Body of pancreas (tissue), 4 donors: ENCODE data around the gene KEL. TPM values are rescaled to one million over a fixed set of nuclear protein-coding genes. Genes with fewer than 3 reads are reported as not detected.

Source experiments
- ATAC-seq: fragments of 150-250 bp; one replicate; pipeline ENCODE4 v1.9.1; 2016
- DNase-seq, 4 donors: peaks; one replicate each; pipeline ENCODE4 v3.0.0-alpha.2; 2019
- H3K27ac ChIP-seq, 4 donors: fragments of 200-600 bp; sonication (generic); 1 replicate in 3 of 4; 2 replicates in 1 of 4; pipeline versions ENCODE4 v1.5.1 to v1.6.1; 2016 to 2019; ENCODE audit warnings: mild to moderate bottlenecking in 1 of 4, mixed read lengths in 1 of 4, moderate library complexity in 1 of 4
- H3K27me3 ChIP-seq, 2 donors: fragments of 200-600 bp; sonication (generic); one replicate each; pipeline ENCODE4 v1.6.0; 2016; ENCODE audit warnings: mild to moderate bottlenecking in 1 of 2
- H3K36me3 ChIP-seq, 2 donors: fragments of 200-600 bp; sonication (generic); replicated peaks in 1 of 2; 2 replicates each; pipeline ENCODE4 v1.5.1; 2016; ENCODE audit warnings: low read depth in 2 of 2; ENCODE audit not compliant: insufficient read depth in 1 of 2
- H3K4me1 ChIP-seq: fragments of 200-600 bp; sonication (generic); one replicate; pipeline ENCODE4 v1.6.0; 2016
- H3K4me3 ChIP-seq, 2 donors: fragments of 200-600 bp; sonication (generic); 1 replicate in 1 of 2; 2 replicates in 1 of 2; pipeline ENCODE4 v1.5.1; 2016 to 2019
- H3K9me3 ChIP-seq, 3 donors: fragments of 200-600 bp; sonication (generic); 1 replicate in 2 of 3; 2 replicates in 1 of 3; pipeline ENCODE4 v1.5.1; 2016
- POLR2A ChIP-seq, 3 donors: fragments of 450-650 bp; IDR thresholded peaks; one replicate each; pipeline ENCODE4 v1.6.1; 2016; ENCODE audit warnings: antibody characterized with exemption in 3 of 3, mild to moderate bottlenecking in 2 of 3
- WGBS, 2 donors: methylation state at CpG; one replicate each; pipeline ENCODE4 v1.1.5; 2017; 5-methylcytosine and 5-hydroxymethylcytosine counted together
- intact Hi-C: fragments of 100-400 bp; cut with DNase I; formaldehyde crosslinking; loops from one replicate; pipeline ENCODE4 v1.15.1; 2023
- total RNA-seq, 2 donors: library from RNA; depleted of rRNA; stranded (reverse); fragments of >200 nt; gene quantifications; one replicate each; pipeline ENCODE4 v1.1.0, GENCODE V29; 2016
- TF ChIP-seq, protein P1 (sequence below), 7 experiments: fragments of 450-650 bp in 4 of 7; fragments of 200-600 bp in 3 of 7; sonication (generic) in 3 of 7; IDR thresholded peaks; one replicate each; pipeline ENCODE4 v1.5.1; 2016 to 2019; ENCODE audit warnings: antibody characterized with exemption in 7 of 7

Gene KEL
- total RNA-seq, 2 donors from 2014 or later = 0.33 TPM; not detected in 1

DNA sequence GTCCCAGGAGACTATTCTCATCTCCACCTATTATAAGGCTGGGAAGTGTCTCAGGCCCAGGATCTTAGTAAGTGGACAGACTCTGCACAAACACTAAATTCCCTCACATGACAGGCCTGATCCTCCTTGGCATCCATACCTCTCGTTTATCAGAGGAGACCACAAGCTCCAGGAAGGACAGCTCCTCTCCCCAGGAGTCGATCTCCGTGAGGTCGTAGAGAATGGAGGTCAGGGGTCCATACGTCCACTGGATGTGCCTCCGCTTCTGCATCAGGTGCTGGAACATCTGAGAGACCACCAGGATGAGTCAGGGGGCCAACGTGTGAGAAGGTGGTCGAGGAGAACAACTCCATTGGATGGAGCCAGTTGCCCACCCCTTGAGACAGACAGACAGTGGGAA lies 34.2 kb downstream of the KEL start:
- WGBS, 2 donors = 58 to 69% methylated on average over 8 of the region's 8 CpGs
- H3K4me3 ChIP-seq = no peak overlapping the region
- no peaks in the 10 kb centered on the region for H3K4me1 ChIP-seq
- intact Hi-C loops = no loop called here
- H3K36me3 ChIP-seq = no peaks in the 10 kb centered on the region
- peak overlapping the region in 1 of 4 donors; percentile 14 for H3K27ac ChIP-seq
- TF ChIP-seq, protein P1, sequence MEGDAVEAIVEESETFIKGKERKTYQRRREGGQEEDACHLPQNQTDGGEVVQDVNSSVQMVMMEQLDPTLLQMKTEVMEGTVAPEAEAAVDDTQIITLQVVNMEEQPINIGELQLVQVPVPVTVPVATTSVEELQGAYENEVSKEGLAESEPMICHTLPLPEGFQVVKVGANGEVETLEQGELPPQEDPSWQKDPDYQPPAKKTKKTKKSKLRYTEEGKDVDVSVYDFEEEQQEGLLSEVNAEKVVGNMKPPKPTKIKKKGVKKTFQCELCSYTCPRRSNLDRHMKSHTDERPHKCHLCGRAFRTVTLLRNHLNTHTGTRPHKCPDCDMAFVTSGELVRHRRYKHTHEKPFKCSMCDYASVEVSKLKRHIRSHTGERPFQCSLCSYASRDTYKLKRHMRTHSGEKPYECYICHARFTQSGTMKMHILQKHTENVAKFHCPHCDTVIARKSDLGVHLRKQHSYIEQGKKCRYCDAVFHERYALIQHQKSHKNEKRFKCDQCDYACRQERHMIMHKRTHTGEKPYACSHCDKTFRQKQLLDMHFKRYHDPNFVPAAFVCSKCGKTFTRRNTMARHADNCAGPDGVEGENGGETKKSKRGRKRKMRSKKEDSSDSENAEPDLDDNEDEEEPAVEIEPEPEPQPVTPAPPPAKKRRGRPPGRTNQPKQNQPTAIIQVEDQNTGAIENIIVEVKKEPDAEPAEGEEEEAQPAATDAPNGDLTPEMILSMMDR (IDR thresholded peaks at IDR 0.05) = no peak
- TF ChIP-seq POLR2A (IDR thresholded peaks at IDR 0.05) = no peak
- no peak for ATAC-seq
- H3K9me3 ChIP-seq = no peaks in the 10 kb centered on the region
- DNase-seq = no peak
- no peaks in the 10 kb centered on the region for H3K27me3 ChIP-seq

DNA sequence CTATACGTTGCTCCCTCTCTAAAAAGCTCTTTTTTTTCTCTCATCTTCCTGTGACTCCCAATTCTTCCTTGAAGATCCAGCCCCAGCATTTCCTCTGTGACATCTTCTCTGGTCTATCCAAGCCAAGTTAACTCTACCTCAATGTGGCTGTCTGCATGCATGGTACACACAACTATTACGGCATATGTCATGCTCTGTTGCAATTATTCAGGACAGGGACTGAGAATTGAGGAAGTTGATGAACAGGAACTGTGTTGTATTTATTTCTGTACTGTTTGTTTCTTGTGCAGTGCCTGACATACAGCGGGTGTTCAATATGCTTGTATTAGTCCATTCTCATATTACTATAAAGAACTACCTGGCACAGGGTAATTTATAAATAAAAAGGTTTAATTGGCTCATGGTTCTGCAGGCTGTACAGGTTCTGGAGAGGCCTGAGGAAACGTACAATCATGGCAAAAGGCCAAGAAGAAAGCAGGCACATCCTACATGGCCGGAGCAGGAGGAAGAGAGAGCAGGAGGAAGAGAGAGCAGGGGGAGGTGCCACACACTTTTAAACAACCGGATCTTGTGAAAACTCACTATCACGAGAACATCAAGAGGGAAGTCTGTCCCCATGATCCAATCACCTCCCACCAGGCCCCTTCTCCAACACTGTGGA lies 34.9 kb downstream of the KEL start:
- intact Hi-C loops = no loop called here
- TF ChIP-seq, protein P1 (IDR thresholded peaks at IDR 0.05) = no peak
- peak in 1 of 3 donors; percentile 10 for TF ChIP-seq POLR2A (IDR thresholded peaks at IDR 0.05)
- Histone ChIP-seq H3K4me3 (no peak overlapping the region), H3K4me1 (no peaks in the 10 kb centered on the region), H3K27me3 (no peaks in the 10 kb centered on the region), H3K9me3 (no peaks in the 10 kb centered on the region), H3K36me3 (no peaks in the 10 kb centered on the region), H3K27ac (peak overlapping the region in 1 of 4 donors; percentile 36)
- WGBS, 2 donors = 63 to 65% methylated on average over 7 of the region's 7 CpGs
- ATAC-seq (no peak), DNase-seq (peak in 1 of 4 donors; percentile 50)

DNA sequence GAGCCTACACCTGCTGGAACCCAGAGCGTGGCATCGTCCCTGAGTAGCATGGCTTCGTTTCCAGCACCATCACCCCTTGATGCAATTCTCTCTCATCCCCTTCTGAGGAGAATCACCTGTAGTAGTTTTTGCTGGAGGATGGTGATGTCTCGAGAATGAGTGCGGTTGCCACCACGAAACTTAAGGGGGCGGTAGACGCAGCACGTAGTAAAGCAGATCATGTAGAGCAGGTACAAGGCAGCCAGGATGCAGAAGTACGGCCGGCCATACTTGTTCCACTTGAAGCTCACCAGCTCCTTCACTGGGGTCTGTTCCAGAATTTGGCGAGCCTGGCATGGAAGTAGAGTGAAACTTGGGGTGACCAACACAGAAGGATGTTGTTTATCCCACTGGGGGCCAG lies 36.8 kb downstream of the KEL start:
- Histone ChIP-seq H3K4me3 (no peak overlapping the region), H3K4me1 (no peaks in the 10 kb centered on the region), H3K27me3 (no peaks in the 10 kb centered on the region), H3K36me3 (no peaks in the 10 kb centered on the region), H3K27ac (no peak overlapping the region), H3K9me3 (no peaks in the 10 kb centered on the region)
- intact Hi-C loops = no loop called here
- no peak for TF ChIP-seq POLR2A (IDR thresholded peaks at IDR 0.05)
- TF ChIP-seq, protein P1 (IDR thresholded peaks at IDR 0.05) = no peak
- ATAC-seq = no peak
- no peak for DNase-seq
- 61 to 78% methylated on average over 12 of the region's 12 CpGs for WGBS, 2 donors

DNA sequence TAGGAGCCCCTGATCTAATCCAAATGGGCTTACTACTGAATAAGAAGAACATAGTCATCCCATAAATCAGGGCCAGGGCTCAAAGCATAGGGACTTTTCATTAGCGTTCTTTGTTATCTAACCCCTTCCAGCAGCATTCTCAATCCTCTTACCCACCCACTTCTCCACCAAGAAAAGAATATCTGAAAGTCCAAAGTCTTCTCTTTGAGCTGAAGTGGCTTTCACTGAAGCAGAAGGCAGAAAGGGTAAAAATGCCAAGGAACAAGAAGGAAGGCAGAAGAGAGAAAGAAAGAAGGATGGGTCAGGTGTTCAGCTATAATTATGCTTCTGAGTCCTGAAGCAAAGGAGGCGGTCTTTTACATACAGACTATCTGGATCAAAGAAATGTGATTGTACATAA lies 38.8 kb downstream of the KEL start:
- no peaks in the 10 kb centered on the region for H3K36me3 ChIP-seq
- H3K4me3 ChIP-seq = no peak overlapping the region
- intact Hi-C loops = no loop called here
- DNase-seq = no peak
- no peaks in the 10 kb centered on the region for H3K9me3 ChIP-seq
- no peak for ATAC-seq
- no peak overlapping the region for H3K27ac ChIP-seq
- no peaks in the 10 kb centered on the region for H3K27me3 ChIP-seq
- no peak for TF ChIP-seq POLR2A (IDR thresholded peaks at IDR 0.05)
- TF ChIP-seq, protein P1 (IDR thresholded peaks at IDR 0.05) = no peak
- H3K4me1 ChIP-seq = no peaks in the 10 kb centered on the region
- 50 to 66% methylated on average over 2 of the region's 2 CpGs for WGBS, 2 donors

DNA sequence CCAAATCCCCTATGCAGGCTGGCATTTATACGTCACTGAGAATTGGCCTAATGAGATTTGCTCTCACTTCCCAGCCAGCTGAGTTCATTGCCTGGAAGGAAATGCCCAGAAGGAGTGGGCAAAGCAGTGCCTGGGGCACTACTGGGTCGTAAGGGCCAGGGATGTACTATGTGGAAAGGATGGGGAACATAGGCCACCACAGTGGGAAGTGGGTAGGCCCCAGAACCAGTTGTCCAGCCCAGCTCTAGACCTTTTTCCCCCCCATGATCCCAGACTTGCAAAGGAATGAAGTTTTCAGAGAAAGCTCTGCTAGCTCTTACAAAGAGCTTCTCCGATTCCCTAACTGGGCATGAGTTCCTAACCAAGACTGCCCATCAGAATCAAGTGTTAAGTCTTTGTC lies 42.5 kb downstream of the KEL start:
- Histone ChIP-seq H3K9me3 (no peaks in the 10 kb centered on the region), H3K27ac (no peak overlapping the region), H3K36me3 (no peaks in the 10 kb centered on the region), H3K4me1 (no peaks in the 10 kb centered on the region), H3K27me3 (no peaks in the 10 kb centered on the region), H3K4me3 (no peak overlapping the region)
- TF ChIP-seq, protein P1 (IDR thresholded peaks at IDR 0.05) = no peak
- TF ChIP-seq POLR2A (IDR thresholded peaks at IDR 0.05) = no peak
- DNase-seq (no peak), ATAC-seq (no peak)
- 86% methylated on average over 3 of the region's 3 CpGs for WGBS, 2 donors
- intact Hi-C loops = no loop called here
